OCI-LY1 (cell line): Measurements from ENCODE around the gene NTHL1.
A peak's percentile ranks its signal among the peaks of the same experiment; 100 is the strongest.

Experiments used
- EZH2 ChIP-seq: fragments of 200-600 bp; sonication (generic), shearing (Covaris generic); IDR thresholded peaks from 2 replicates; pipeline ENCODE4 v1.8.0; 2017; ENCODE audit warnings: borderline replicate concordance, mixed run types, mild to moderate bottlenecking, antibody characterized with exemption, low read length, moderate library complexity, mixed read lengths
- TF ChIP-seq, protein P1 (sequence below): fragments of 200-600 bp; sonication (generic), shearing (Covaris generic); IDR thresholded peaks from 2 replicates; pipeline ENCODE4 v1.5.1; 2017; ENCODE audit warnings: mild to moderate bottlenecking, antibody characterized with exemption, low read length, moderate library complexity, mixed read lengths

GRCh38 chr16:2056077-2056476, 8.4 kb upstream of the NTHL1 start:
- TF ChIP-seq, protein P1, sequence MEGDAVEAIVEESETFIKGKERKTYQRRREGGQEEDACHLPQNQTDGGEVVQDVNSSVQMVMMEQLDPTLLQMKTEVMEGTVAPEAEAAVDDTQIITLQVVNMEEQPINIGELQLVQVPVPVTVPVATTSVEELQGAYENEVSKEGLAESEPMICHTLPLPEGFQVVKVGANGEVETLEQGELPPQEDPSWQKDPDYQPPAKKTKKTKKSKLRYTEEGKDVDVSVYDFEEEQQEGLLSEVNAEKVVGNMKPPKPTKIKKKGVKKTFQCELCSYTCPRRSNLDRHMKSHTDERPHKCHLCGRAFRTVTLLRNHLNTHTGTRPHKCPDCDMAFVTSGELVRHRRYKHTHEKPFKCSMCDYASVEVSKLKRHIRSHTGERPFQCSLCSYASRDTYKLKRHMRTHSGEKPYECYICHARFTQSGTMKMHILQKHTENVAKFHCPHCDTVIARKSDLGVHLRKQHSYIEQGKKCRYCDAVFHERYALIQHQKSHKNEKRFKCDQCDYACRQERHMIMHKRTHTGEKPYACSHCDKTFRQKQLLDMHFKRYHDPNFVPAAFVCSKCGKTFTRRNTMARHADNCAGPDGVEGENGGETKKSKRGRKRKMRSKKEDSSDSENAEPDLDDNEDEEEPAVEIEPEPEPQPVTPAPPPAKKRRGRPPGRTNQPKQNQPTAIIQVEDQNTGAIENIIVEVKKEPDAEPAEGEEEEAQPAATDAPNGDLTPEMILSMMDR, result peak; percentile 43; the same call in 1 of the 2 replicates
- no peak for TF ChIP-seq EZH2
